ENCODE data around the gene ZNF730.
"Not testable (repeated sequence)": the region's sequence is repeated elsewhere in the genome, so short reads cannot be mapped to it uniquely, and the experiment has no call there.

The ZNF730 gene

DNA sequence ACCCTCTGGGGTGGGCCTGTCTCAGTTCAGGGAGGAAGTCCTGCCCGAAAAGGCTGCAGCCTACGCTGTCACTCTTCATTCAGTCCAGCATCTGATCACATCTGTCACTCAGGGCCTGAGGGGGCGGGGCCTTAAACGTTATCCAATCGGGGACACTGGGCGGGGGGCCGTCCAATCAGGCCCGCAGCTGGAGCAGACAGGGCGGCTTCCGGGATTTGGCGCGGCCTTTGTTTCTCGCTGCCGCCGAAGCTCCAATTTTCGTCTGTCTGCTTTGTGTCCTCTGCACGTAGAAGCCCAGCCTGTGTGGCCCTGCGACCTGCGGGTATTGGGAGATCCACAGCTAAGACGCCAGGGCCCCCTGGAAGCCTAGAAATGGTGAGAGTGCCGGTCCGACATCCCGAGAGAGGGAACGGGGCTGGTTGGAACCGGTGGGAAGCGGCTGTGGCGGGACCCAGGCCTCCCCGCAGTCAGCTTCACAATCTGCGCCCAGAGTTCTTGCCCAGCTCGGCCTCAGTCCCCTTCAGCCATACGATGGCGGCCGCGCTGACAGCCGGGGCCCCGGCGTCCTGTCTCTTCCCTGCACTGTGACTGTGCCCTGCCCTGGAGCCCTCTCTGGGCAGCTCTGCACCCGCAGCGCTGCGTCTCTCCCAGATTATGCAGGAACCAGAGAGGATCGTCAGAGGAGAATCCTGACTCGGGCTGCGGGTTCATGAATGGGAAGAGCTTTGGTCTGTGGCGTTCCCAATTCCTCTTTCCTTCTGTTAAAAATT is at the start of gene ZNF730:
ZNF730 (plus strand) TSS at position 224 of the 770 bp plus-strand sequence; CDS start at position 373, 149 bp downstream.
- peak; percentile 64 for DNase-seq (ENCODE audit: low spot score)

DNA sequence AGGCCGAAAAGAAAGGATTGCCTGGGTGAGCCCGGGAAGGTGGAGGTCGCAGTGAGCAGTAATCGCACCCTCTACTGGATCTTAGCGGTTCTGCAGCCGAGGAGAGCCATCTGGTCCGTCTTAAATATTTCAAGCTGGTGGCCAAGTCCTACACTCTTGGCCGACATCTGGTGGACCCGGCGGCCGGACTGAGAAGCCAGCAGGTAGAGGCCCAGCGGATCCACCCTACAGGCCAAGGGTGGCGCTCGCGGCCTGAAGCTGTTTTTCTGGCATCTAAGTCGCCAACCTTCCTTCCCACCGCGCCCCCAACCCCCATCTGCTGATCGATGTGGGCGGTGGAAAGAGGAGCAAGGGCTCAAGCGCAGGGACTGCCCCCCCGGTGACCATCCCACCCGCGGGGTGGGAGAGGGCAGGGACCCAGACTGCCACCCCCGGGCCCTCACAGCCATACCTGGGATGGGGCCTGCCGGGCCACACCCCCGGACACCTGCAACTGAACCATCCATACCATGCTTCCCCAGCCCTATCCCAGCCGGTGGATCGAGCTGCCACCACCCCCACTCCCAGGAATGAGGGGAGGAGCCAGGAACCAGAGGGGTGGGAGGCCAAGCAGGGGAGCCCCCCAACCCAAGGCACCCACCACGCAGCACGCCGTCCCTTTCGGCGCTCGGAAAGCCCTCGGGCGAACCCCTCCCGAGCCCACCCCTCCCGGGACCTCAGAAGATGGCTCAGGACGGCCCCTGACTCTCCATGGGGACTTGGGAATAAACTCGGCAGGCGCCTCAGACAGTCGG is 46.3 kb upstream of the ZNF730 start:
- DNase-seq (ENCODE audit: low spot score) = no peak

DNA sequence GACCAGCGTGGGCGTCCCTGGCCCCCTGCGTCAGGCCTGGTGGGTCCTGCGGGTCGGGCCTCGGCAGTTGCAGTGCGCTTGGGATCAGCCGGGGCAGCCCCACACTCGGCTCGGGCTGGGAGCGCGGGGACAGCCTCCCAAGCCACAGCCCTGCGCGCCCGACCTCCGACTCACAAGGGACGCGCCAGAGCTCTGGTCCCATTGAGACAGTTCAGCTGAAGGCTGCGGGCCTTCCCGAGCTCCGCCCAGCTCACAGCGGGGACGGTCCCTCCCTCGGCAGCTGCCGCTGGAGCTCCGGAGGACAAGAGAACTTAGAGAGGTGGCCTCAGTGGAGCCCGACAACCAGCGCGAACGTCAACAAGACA is 45.7 kb upstream of the ZNF730 start:
- no peak for DNase-seq (ENCODE audit: low spot score)

DNA sequence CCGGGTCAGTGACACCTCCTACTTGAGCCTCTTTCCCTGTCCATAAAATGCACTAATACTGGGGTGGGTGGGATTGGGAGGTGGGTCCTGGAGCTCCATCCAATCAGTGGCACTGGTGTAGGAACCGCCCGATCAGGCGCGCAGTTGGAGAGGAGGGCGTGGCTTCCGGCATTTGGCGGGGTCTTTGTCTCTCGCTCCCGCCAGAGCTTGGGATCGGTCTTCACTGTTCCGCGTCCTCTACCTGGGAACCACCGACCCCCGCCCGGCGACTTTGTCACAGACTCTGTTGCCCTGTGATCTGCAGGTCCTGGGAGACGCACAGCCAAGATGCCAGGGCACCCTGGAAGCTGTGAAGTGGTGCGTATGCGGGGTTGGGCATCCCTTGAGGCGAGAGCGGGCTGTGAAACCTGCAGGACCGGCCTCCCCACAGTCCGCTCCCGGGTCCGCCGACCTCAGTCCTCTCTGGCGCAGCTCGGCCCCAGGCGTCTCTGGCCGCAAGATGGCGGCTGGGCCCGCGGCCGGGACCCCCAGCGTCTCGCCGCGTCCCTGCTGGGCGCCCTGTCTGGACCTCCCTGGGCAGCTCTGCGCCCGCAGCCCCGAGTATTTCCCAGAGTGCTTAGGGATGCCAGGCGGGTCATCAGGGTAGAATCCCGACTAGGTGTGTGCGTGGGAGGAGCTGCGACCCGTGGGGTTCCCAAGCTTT is 41.6 kb upstream of the ZNF730 start:
- peak; percentile 2 for DNase-seq (ENCODE audit: low spot score)

DNA sequence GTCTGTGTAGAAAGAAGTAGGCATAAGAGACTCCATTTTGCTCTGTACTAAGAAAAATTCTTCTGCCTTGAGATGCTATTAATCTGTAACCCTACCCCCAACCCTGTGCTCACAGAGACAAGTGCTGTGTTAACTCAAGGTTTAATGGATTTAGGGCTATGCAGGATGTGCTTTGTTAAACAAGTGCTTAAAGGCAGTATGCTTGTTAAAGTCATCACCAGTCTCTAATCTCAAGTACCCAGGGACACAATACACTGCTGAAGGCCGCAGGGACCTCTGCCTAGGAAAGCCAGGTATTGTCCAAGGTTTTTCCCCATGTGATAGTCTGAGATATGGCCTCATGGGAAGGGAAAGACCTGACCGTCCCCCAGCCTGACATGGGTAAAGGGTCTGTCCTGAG is 39.0 kb upstream of the ZNF730 start:
- DNase-seq (ENCODE audit: low spot score) = not testable (repeated sequence)

DNA sequence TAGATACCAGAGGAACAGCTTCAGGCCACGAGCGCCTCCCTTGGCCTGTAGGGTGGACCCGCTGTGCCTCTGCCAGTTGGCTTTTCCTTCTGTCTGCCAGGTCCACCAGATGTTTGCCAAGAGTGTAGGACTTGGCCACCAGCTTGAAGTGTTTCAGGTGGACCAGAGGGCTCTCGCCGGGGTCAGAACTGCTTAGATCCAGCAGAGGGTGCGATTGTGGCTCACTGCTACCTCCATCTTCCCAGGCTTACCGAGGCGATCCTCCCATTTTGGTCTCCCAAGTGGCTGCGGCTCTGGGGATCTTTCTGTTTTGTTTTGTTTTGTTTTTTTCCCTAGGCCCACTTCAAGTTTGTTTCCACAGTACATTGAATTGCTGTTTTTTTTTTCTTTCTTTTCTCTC is 23.0 kb upstream of the ZNF730 start:
- DNase-seq (ENCODE audit: low spot score) = no peak

DNA sequence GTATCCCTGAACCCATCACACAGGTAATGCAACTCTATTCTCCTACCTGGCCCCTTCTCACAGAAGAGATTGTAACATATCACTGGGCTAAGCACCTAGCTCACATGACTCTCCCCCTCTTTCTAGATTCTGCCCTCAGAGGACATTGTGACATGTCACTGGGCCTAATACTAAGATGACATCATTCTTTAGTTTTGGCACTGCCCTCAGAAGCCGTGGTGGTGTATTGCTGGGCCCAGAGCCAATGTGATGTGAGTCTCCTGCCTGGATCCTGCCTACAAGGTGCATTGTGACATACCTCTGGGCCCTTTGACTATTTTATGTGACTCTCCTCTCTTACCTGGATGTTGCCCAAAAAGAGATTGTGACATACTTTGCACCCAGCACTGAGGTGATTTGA is 21.4 kb upstream of the ZNF730 start:
- no peak for DNase-seq (ENCODE audit: low spot score)

DNA sequence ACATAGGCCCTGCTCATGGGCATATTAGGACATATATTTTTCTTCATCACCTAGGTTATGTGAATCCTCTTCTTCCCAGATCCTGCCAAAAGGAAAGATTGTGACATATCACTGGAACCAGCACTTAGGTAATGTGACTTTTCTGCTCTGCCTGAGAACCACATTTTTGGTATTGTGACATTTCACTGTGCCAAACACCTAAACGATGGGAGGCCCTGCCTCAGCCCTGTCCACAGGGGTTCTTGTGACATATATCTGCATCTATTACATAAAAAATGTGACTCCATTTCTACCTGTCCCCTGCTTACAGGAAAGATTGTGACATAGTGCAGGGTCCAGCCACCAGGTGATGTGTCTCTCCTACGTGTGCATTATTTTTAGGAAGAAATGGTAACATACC is 18.5 kb upstream of the ZNF730 start:
- DNase-seq (ENCODE audit: low spot score) = no peak

DNA sequence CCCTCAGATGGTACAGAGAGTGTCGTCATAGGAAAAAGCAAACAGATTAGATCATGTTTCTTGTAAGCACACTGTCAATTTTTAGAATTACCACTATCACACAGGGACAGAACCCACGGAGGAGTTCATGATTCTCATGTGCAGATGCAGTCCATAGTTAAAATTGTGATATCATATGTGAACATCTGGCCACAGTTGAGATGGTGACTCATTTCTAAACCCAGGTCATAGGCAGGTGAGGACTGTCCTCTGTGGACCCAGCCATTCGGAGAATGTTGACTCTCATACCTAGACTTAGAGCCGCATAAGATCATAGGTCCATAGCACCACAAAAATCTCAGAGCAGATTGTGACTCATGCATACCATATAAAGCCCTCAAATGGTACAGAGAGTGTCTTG is 17.8 kb upstream of the ZNF730 start:
- DNase-seq (ENCODE audit: low spot score) = no peak

DNA sequence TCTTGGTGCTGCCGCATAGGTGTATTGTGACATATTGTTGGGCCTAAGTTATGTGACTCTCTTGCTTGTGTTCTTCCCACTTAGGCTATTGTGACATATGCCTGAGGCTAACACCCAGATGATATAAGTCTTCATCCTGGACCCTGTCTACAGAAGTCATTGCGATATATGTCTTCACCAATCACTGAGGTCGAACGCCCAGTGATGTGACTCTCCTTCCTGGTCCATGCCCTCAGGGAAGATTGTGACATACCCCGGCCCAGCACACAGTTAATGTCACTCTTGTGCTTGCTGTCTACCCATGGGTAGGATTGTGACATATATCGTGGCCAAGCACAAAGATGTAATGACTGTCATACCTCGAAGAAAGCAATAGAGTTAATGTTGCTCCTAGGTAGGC is 16.9 kb upstream of the ZNF730 start:
- DNase-seq (ENCODE audit: low spot score) = no peak

DNA sequence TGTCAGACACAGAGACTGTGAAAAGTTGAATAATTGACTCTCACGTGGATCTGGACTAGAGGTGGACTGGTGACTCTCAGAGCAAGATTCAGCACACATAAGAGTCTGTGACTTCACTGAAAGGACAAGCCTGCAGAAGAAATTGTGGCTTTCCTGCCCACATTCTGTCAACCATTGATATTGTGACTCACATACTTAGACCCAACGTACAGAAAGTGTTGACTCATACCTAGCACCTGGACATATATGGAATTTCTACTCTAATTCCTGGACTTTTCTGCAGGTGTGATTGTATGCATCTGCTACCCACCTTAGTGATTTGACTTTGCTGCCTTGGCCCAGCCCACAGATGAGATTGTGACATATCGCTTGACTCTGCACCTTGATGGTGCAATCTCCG is 15.6 kb upstream of the ZNF730 start:
- no peak for DNase-seq (ENCODE audit: low spot score)

DNA sequence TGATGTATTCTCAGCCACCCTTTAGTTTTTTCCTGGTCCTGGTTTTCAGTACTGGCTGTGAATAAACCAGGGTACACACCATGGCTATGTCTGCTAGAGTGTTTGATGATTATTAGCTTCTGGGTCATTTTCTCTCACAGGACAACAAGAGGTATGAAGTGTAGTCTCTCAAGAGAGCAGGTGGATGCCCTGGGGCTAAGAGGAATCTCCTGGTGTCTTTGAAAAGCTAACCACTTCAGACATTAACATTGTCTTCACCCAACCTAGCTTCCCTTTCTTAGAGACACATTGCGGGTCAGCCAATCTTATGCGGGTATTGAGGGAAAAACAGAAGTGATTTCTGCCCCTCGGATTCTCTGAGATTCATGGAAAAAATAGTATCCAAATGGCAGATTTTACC is 1.6 kb downstream of the ZNF730 start:
- DNase-seq (ENCODE audit: low spot score) = no peak

DNA sequence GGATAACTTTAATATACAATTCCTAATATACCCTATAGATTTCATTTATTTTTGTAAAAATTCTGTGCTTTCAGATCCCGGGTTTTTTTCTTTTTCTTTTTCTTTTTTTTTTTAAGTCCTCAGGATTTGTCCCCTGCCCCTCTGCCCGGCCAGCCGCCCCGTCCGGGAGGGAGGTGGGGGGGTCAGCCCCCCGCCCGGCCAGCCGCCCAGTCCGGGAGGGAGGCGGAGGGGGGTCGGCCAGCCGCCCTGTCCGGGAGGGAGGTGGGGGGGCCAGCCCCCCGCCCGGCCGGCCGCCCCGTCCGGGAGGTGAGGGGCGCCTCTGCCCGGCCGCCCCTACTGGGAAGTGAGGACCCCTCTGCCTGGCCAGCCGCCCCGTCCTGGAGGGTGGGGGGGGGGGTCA is 17.4 kb downstream of the ZNF730 start:
- not testable (repeated sequence) for DNase-seq (ENCODE audit: low spot score)

DNA sequence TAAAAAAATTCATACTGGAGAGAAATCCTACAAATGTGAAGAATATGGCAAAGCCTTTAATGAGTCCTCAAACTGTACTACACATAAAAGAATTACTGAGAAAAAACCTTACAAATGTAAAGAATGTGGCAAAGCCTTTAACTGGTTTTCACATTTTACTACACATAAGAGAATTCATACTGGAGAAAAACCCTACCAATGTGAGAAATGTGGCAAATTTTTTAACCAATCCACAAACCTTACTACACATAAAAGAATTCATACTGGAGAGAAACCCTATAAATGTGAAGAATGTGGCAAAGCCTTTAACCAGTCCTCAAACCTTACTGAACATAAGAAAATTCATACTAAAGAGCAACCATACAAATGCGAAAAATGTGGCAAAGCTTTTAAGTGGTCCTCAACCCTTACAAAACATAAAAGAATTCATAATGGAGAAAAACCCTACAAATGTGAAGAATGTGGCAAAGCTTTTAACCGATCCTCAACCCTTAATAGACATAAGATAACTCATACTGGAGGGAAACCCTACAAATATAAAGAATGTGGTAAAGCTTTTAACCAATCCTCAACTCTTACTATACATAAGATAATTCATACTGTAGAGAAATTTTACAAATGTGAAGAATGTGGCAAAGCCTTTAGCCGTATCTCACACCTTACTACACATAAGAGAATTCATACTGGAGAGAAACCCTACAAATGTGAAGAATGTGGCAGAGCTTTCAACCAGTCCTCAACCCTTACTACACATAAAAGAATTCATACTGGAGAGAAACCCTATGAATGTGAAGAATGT is 29.0 kb downstream of the ZNF730 start:
- DNase-seq (ENCODE audit: low spot score) = no peak

DNA sequence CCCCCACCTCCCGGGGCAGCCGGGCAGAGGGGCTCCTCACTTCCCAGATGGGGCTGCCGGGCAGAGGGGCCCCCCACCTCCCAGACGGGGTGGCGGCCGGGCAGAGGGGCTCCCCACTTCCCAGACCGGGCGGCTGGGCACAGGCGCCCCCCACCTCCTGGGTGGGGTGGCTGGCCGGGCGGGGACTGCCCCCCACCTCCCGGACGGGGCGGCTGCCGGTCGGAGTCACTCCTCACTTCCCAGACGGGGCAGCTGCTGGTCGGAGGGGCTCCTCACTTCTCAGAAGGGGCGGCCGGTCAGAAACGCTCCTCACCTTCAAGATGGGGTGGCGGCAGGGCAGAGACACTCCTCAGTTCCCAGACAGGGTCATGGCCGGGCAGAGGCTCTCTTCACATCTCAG is 43.9 kb downstream of the ZNF730 start:
- no peak for DNase-seq (ENCODE audit: low spot score)

DNA sequence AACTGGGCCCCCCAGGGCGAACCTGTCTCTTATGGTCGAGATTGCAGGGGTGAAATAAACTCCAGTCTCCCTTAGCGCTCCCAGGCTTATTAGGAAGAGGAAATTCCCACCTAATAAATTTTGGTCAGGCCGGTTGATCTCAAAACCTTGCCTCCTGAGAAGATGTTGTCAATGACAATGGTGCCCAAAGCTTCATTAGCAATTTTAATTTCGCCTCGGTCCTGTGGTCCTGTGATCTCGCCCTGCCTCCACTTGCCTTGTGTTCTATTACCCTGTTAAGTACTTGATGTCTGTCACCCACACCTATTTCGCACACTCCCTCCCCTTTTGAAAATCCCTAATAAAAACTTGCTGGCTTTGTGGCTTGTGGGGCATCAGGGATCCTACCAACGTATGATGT is 51.5 kb downstream of the ZNF730 start:
- not testable (repeated sequence) for DNase-seq (ENCODE audit: low spot score)

DNA sequence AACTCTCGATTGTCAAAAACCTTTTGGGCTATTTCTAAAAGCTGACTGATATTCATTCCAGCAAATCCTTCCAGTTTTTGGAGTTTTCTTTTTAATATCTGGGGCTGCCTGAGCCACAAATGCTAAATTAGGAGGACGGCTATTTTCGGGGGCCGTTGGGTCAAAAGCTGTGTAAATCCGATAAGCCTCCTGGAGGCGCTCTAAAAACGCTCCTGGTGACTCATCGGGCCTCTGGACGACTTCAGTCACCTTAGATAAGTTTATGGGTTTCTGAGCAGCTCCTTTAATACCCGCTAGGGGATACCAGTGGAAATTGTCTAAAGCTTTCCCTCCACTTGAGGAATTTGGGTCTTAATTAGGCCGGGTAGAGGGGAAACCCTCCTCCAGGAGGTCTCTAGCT is 66.4 kb downstream of the ZNF730 start:
- no peak for DNase-seq (ENCODE audit: low spot score)

DNA sequence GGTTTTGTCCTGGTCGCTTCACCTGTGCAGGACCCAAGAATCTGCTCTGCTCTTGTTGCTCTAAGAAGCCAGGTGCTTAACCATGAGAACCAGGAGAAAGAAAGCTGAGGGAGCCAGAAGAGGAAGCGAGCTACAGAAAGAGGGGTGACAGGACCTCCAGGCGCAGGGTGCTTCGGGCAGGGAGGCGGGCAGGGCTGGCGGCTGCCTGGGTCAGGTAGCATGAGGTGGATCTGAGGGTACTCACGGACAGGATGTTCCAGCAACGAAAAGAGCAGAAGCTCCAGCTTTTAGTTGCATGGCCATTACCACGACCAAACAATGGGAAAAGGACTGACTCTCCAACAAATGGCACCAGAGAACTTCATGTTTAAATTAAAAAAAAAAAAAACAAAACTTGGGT is 73.5 kb downstream of the ZNF730 start:
- DNase-seq (ENCODE audit: low spot score) = no peak
